Measurements from ENCODE around the gene LAPTM4A. TPM values are rescaled to one million over a fixed set of nuclear protein-coding genes. Genes with fewer than 3 reads are reported as not detected.
A peak's percentile ranks its signal among the peaks of the same experiment; 100 is the strongest.
"Not testable (repeated sequence)": the region's sequence is repeated elsewhere in the genome, so short reads cannot be mapped to it uniquely, and the experiment has no call there.

LAPTM4A gene
- total RNA-seq, 1 experiment from 2014 or later: 131 TPM

DNA sequence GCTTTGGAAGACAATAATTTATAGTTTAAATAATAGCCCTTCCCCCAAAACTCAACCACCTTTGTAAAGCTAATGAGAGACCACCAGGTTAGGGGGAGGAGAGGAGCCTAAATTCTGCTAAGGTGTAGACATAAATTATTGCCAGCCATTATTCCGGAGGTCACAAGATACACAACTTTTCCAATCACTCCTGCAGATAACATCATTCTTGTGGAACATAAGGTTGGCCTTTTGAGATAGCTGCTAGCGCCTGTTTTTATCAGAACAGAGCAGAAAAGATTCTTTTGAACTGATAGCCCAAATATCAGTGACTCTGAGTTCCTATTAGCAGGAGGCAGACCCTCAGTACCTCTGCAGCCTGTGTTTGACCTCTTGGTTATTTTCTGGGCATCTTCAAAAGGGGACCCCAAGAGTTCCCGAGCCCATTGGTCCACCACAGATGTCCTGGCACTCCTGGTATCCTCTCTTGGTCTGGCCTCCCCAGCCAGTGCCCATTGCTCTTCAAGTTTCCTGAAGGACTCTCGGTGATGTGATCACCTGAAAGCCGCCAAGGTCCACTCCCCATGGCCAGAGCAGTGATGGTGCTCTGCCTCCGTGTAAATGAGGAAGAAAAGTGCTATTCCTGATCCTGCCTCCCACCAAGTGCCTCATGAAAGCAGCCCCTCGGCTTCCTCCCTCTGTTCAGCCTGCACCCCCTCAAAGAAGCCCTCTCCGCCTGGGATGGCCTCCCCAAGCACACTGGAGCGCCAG lies 38.5 kb upstream of the LAPTM4A start:
- 0 out of 7 replicates have a peak overlapping the region, but pooled peaks of 1 of the 3 experiments have one; percentile 19 for H3K27ac Mint-ChIP-seq

DNA sequence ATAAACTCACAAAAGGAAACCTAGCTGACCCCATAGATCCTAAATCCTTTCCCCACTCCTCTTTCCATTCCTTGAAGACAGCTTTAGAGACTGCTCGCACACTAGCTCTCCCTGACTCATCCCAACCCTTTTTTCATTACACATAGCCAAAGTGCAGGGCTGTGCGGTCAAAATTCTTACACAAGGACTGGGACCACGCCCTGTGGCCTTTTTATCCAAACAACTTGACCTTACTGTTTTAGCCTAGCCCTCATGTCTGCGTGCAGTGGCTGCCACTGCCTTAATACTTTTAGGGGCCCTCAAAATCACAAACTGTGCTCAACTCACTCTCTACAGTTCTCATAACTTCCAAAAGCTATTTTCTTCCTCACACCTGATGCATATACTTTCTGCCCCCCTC lies 34.5 kb upstream of the LAPTM4A start:
- H2BK5ac ChIP-seq (ENCODE audit: insufficient read length, low read length); H3K36me3 Mint-ChIP-seq (ENCODE audit: insufficient read depth in 1 of 3, low read depth in 3 of 3); DNase-seq; H4K20me1 ChIP-seq (ENCODE audit: control insufficient read depth, insufficient read depth, insufficient read length); H3K27ac ChIP-seq (ENCODE audit: insufficient read length, low read depth, low read length); H2BK15ac ChIP-seq (ENCODE audit: low read depth, low read length); H4K5ac ChIP-seq (ENCODE audit: insufficient read length, low read depth, low read length); H3K56ac ChIP-seq (ENCODE audit: insufficient read length, low read depth, low read length); H3K14ac ChIP-seq (ENCODE audit: insufficient read depth, low read length); H3K4ac ChIP-seq (ENCODE audit: low read depth, low read length); H4K8ac ChIP-seq (replicated peaks; ENCODE audit: insufficient read length, low read depth, low read length); H2AFZ ChIP-seq (ENCODE audit: low read length); H3K79me2 ChIP-seq (ENCODE audit: insufficient read depth, low read length); H3K27ac Mint-ChIP-seq; H2BK12ac ChIP-seq (ENCODE audit: insufficient read length, low read depth, low read length); H2BK20ac ChIP-seq (ENCODE audit: low read depth, low read length, poor library complexity, severe bottlenecking); H3K79me1 ChIP-seq (ENCODE audit: insufficient read depth, low read depth, low read length, poor library complexity, severe bottlenecking); H2AK5ac ChIP-seq (ENCODE audit: insufficient read length, low read length); H3K4me2 ChIP-seq (ENCODE audit: insufficient read depth, insufficient read length, low read length); H3K9ac ChIP-seq (ENCODE audit: extremely low read depth, insufficient read length, low read length); H3K9me3 ChIP-seq (ENCODE audit: control insufficient read depth, low read depth, low read length); H4K91ac ChIP-seq (ENCODE audit: insufficient read length, low read depth, low read length); H3K27me3 Mint-ChIP-seq (ENCODE audit: low read depth); H3T11ph ChIP-seq (ENCODE audit: low read length); H3K27me3 ChIP-seq (ENCODE audit: insufficient read depth, low read length); H3K4me3 Mint-ChIP-seq; H3K18ac ChIP-seq (ENCODE audit: insufficient read length, low read depth, low read length); H3K23ac ChIP-seq (ENCODE audit: insufficient read length, low read depth, low read length); H3K23me2 ChIP-seq (ENCODE audit: insufficient read length, low read depth, low read length, poor library complexity, severe bottlenecking); H2BK120ac ChIP-seq (ENCODE audit: low read depth, low read length, poor library complexity, severe bottlenecking); H3K9me3 Mint-ChIP-seq; H3K4me1 ChIP-seq (ENCODE audit: insufficient read depth, low read length): not testable (repeated sequence)
- no CpG with 5 or more reads among the region's 4 CpGs for WGBS (ENCODE audit: extremely low coverage, insufficient read length, low lambda C conversion rate)
- H3K4me1 Mint-ChIP-seq: peaks cover 13 to 20% of the 10 kb centered on the region in 2 experiments

More for the DNA sequence above, 38.5 kb upstream of the LAPTM4A start:
- Histone ChIP-seq H2BK15ac (ENCODE audit: low read depth, low read length) (no peak overlapping the region), H3K79me1 (ENCODE audit: insufficient read depth, low read depth, low read length, poor library complexity, severe bottlenecking) (no peaks in the 10 kb centered on the region), H3K23ac (ENCODE audit: insufficient read length, low read depth, low read length) (no peak overlapping the region), H2BK12ac (ENCODE audit: insufficient read length, low read depth, low read length) (no peak overlapping the region), H3K79me2 (ENCODE audit: insufficient read depth, low read length) (no peaks in the 10 kb centered on the region), H3K27me3 (ENCODE audit: insufficient read depth, low read length) (no peaks in the 10 kb centered on the region), H4K8ac (replicated peaks; ENCODE audit: insufficient read length, low read depth, low read length) (no peak overlapping the region), H2BK5ac (ENCODE audit: insufficient read length, low read length) (no peak overlapping the region), H3T11ph (ENCODE audit: low read length) (no peak overlapping the region), H3K9me3 (ENCODE audit: control insufficient read depth, low read depth, low read length) (no peaks in the 10 kb centered on the region), H2AK5ac (ENCODE audit: insufficient read length, low read length) (no peak overlapping the region), H3K27ac (ENCODE audit: insufficient read length, low read depth, low read length) (no peak overlapping the region), H3K4me1 (ENCODE audit: insufficient read depth, low read length) (no peaks in the 10 kb centered on the region; the same call in 1 of the 2 replicates), H2BK20ac (ENCODE audit: low read depth, low read length, poor library complexity, severe bottlenecking) (no peak overlapping the region), H4K20me1 (ENCODE audit: control insufficient read depth, insufficient read depth, insufficient read length) (no peaks in the 10 kb centered on the region), H3K56ac (ENCODE audit: insufficient read length, low read depth, low read length) (no peak overlapping the region), H3K23me2 (ENCODE audit: insufficient read length, low read depth, low read length, poor library complexity, severe bottlenecking) (no peaks in the 10 kb centered on the region), H4K5ac (ENCODE audit: insufficient read length, low read depth, low read length) (no peak overlapping the region), H2BK120ac (ENCODE audit: low read depth, low read length, poor library complexity, severe bottlenecking) (no peak overlapping the region), H2AFZ (ENCODE audit: low read length) (no peak overlapping the region), H3K9ac (ENCODE audit: extremely low read depth, insufficient read length, low read length) (no peak overlapping the region), H3K14ac (ENCODE audit: insufficient read depth, low read length) (no peak overlapping the region), H4K91ac (ENCODE audit: insufficient read length, low read depth, low read length) (no peak overlapping the region), H3K18ac (ENCODE audit: insufficient read length, low read depth, low read length) (no peak overlapping the region), H3K4ac (ENCODE audit: low read depth, low read length) (no peak overlapping the region), H3K4me2 (ENCODE audit: insufficient read depth, insufficient read length, low read length) (no peak overlapping the region)
- Mint-ChIP-seq H3K4me3 (no peak overlapping the region), H3K36me3 (ENCODE audit: insufficient read depth in 1 of 3, low read depth in 3 of 3) (no peaks in the 10 kb centered on the region), H3K9me3 (no peaks in the 10 kb centered on the region), H3K27me3 (ENCODE audit: low read depth) (peaks cover 6% of the 10 kb centered on the region), H3K4me1 (peaks cover 19 to 30% of the 10 kb centered on the region in 2 experiments)
- WGBS (ENCODE audit: extremely low coverage, insufficient read length, low lambda C conversion rate): no CpG with 5 or more reads among the region's 9 CpGs
- no peak for DNase-seq
- TF ChIP-seq, protein P1, sequence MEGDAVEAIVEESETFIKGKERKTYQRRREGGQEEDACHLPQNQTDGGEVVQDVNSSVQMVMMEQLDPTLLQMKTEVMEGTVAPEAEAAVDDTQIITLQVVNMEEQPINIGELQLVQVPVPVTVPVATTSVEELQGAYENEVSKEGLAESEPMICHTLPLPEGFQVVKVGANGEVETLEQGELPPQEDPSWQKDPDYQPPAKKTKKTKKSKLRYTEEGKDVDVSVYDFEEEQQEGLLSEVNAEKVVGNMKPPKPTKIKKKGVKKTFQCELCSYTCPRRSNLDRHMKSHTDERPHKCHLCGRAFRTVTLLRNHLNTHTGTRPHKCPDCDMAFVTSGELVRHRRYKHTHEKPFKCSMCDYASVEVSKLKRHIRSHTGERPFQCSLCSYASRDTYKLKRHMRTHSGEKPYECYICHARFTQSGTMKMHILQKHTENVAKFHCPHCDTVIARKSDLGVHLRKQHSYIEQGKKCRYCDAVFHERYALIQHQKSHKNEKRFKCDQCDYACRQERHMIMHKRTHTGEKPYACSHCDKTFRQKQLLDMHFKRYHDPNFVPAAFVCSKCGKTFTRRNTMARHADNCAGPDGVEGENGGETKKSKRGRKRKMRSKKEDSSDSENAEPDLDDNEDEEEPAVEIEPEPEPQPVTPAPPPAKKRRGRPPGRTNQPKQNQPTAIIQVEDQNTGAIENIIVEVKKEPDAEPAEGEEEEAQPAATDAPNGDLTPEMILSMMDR (conservative IDR thresholded peaks at IDR 0.05): no peak

Measured in H9 (cell line).